Eye (tissue), 1 donor: ENCODE data around the gene CNOT3.
"Not testable (repeated sequence)": the region's sequence is repeated elsewhere in the genome, so short reads cannot be mapped to it uniquely, and the experiment has no call there.

Experiments
- DNase-seq: peaks from one replicate; pipeline ENCODE4 v3.0.0-alpha.2; 2015

The CNOT3 gene

DNA sequence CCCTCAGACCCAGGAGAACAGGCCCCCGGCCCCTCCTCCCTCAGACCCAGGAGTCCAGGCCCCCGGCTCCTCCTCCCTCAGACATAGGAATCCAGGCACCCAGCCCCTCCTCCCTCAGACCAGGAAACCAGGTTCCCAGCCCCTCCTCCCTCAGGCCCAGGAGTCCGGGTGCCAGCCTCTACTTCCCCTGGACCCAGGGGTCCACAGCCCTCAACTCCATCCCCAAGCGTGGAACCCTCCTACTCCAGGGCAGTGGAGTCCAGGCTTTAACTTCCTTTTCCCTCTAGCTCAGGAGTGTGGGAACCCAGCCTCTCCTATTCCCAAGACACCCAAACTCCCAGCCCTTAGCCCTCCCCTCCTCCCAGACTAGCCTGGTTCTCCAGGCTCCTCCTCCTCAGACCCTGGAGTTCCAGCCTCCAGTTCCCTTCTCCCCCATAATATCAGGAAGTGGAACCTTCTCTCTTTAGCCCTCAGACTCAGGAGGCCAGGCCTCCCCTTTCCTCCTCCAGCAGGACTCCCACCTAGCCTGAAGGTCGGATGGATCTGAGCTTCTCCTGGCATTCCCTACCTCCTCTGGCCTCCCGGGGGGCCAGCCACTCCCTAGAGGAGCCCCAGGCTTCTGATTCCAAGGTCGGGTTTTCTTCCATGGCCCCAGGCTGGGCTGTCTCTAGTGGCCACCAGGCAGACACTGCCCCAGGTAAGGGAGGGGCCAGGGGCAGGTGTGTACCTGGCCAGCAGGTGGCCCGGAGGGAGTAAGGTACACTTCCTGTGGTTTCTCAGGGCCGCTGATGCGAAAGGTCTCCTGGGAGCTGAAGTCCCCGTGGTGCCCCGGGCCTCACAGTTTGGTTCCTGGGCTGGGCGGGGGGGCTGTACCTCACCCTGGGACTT lies 35.2 kb downstream of the CNOT3 start, which contains the start of gene TMC4:
TMC4 (minus strand) TSS at position 690 of the 888 bp plus-strand sequence; CDS start at position 647, 43 bp downstream.
- DNase-seq = peak; percentile 9

GRCh38 chr19:54173359-54173699 lies 35.8 kb downstream of the CNOT3 start:
- no peak for DNase-seq

- no peak for DNase-seq
Measured at GRCh38 chr19:54173951-54174834, 36.6 kb downstream of the CNOT3 start.

GRCh38 chr19:54178581-54179261 lies 41.2 kb downstream of the CNOT3 start:
- DNase-seq = peak; percentile 69

GRCh38 chr19:54179262-54179852 lies 41.8 kb downstream of the CNOT3 start:
- DNase-seq = no peak

- peak; percentile 94 for DNase-seq
Measured at GRCh38 chr19:54179921-54180461, 42.4 kb downstream of the CNOT3 start.

DNA sequence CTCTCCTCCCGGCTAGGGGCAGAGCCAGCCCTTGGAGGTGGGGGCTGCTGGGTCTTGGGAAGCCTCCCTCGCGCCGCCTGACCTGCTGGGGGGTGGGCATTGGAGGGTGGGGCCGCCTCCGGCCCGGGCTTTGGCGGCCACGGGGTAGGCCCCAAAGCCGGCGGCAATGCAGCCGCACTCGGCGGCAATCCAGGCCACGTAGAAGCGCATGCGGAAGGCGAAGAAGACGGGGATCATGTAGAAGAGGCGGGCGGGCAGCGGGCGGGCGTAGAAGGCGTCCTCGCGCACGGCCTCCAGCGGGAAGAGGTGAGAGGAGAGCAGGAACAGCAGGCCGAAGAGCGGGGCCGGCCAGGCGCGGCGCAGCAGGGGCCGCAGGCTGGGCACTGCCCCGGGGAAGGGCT lies 43.1 kb downstream of the CNOT3 start:
- no peak for DNase-seq

- not testable (repeated sequence) for DNase-seq
Measured at GRCh38 chr19:54181894-54182293, 44.3 kb downstream of the CNOT3 start.

DNA sequence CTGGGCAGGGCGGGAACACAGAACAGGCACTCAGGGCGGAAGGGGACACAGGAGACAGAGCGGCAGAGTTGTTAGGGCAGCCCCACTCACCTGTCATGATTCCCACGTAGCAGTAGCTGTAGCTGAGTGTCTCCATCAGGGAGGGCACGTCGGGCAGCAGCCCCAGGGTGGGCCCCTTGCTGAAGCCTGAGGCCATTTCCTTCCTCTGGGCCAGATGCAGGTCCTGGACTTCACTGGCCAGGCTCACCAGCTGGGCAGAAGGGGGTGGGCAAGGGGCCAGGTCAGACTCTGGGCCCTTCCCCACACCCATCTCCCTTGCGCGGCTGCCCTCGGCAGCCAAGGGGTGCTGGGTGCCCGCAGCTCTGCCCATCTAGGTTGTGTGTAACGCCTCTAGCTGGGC lies 45.9 kb downstream of the CNOT3 start:
- no peak for DNase-seq

DNA sequence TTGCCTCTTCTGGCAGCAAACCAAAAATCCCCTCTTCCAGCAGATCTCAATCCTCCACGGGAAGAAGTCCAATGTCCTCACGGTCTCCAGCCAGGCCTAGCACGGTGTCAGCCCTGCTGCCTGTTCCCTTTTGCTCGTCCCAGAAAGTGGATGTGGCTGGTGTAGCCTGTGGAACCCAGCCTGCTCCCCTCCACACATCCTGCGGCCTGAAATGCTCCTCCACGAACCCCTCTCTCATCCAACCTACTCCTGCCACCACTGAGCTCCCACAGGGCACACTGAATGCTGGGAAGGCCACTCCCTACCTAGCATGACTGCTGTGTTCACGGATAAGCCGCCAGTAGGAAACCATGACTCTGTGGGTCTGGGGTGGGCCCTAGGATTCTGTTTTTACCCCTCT lies 48.8 kb downstream of the CNOT3 start:
- DNase-seq = no peak

- no peak for DNase-seq
Measured at GRCh38 chr19:54186934-54187381, 49.4 kb downstream of the CNOT3 start.

DNA sequence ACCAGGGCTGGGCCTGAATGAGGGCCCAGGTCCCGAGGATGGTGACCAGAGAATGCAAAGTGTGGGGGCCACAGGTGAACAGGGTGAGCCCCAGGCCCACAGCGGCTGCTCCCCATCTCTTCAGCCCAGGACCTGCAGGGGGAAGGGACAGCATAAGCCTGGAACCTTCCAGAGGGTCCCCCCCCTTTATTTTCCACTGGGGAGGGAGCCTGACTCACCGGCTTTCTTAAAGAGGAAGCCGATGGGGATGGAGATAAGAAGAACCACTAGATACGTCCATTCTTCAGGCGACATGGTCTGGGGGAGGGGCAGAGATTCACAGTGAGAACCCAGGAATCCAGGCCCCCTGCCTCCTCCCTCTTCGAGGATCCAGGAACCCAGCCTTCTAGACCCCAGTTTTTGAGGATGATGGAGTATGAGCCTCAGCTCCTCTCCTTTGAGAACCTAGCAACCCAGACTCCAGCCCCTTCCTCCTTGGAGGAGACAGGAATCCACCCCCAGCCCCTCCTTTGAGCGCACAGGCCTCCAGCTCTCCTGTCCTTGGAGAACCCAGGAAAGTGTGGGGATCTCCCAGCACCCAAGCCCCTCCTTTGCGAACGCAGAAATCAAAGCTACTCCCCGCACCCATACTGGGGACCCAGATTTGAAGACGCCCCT lies 50.8 kb downstream of the CNOT3 start:
- DNase-seq = peak; percentile 31

DNA sequence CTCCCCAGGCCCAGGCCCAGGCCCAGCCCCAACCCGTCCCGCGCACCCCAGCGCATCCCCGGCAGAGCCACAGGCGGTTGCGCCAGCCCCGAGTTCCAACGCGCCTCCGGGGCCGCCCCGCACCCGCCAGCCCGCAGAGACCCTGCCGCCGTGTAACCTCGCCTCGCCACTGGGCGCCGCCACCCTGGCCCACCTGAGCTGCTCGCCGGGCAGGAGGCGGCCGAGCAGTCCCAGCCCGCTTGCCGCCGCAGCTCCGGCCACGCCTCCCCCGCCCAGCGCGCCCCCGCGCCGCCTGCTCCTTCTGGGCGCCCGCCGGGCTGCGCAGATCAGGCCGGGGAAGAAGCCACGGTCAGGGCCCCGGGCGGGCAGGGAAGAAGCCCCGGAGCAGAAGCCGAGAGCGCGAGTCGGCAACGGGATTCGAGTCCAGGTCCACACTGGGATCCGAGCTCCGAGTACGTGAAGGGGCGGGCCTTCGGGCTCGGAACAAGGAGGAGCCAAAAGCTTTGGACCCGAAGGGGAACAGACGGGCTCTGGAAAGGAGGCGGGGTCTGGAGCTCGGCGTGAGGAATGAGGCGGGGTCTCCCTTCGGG lies 51.7 kb downstream of the CNOT3 start, which contains the start of gene MBOAT7:
MBOAT7 (minus strand) TSS at position 436 of the 590 bp plus-strand sequence. CDS start 1,072 bp downstream, outside the sequence.
- DNase-seq = no peak

DNA sequence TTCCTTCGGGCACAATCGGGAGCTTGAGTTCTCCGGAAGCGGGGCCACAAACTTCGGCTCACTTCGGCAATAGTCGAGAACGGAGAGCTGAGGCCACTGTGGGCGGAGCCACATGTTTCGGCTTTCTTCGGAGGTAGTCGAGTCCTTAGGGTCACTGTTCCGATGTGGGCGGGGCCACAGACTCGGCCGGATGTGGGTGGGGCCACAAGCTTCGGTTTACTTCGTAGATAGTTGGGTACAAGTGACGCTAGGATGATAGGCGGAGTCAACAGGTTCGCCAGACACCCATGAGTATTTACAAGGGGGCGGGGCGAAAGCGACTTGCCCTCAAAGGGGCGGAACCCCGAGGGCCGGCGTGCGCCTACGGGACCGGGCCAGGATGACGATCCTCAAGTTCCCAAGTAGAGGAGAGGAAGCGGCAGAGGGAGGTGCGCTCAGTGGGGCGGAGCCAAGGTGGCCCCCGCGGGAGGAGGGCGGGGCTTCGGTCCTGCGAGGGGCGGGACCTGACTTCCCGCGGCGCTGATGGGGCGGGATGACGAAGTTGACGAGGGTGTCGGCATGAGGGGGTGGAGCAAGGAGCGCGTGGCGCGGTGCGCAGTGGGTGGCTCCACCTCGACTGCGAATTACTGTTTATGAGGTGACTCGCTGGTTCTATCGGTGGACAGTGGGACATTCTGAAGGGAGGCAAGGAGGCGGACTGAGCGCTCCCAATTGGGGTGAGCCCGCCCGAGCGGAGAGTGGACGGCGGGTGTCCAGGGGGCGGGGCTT lies 52.4 kb downstream of the CNOT3 start:
- peak; percentile 100 for DNase-seq

DNA sequence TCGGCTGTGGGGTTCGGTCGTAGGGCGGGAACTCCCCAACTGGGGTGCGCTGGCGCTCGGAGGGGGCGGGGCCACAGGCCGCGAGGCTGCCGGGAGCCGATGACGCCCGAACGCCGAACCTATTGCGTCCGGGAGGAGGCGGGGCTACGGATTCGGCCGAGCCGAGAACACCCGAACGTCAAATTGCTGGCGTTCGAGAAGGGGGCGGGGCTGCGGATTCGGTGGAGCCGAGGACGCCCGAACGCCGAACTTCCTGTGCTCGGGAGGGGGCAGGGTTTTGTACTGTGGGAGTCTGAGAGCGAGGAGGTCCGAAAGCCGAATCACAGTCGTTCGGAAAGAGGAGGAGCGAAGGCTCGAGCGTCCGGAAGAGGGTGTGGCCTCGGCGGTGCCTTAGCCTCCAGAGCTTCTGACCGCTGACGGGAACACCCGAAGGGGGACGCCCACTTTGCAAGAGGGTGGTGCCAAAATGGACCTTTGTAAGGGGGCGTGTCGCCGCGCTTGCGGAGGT lies 53.0 kb downstream of the CNOT3 start:
- DNase-seq = peak; percentile 100

GRCh38 chr19:54191011-54191810 lies 53.6 kb downstream of the CNOT3 start, which contains the start of gene TSEN34:
TSS of gene TSEN34 (plus strand) at chr19:54191308. CDS start at chr19:54191365, 57 bp downstream.
- no peak for DNase-seq

DNA sequence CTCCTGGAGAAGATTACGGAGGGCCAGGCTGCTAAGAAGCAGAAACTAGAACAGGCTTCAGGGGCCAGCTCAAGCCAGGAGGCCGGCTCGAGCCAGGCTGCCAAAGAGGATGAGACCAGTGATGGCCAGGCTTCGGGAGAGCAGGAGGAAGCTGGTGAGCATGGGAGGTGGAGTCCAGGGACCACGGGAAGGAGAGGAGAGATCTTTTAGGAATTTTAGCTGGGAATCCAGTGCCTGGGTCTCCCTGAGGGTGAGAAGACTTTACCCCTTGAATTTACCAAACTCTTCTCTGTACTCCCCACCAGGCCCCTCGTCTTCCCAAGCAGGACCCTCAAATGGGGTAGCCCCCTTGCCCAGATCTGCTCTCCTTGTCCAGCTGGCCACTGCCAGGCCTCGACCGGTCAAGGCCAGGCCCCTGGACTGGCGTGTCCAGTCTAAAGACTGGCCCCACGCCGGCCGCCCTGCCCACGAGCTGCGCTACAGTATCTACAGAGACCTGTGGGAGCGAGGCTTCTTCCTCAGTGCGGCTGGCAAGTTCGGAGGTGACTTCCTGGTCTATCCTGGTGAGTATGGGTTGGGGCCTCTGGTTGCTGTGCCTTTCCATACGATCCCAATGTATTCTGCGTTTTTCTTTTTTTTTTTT lies 54.4 kb downstream of the CNOT3 start:
- no peak for DNase-seq

GRCh38 chr19:54193011-54193410 lies 55.4 kb downstream of the CNOT3 start:
- DNase-seq = no peak

DNA sequence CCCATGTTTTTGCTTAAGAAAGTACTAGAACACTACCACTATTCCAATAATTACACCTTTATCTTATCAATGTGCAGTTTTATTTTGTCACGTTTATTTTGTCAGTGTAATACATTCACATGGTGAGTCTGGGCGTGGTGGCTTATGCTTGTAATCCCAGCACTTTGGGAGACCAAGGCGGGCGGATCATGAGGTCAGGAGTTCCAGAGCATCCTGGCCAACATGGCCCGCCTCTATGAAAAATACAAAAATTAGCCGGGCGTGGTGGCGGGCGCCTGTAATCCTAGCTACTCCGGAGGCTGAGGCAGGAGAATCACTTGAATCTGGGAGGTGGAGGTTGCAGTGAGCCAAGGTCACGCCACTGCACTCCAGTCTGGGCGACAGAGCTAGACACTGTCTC lies 56.9 kb downstream of the CNOT3 start:
- DNase-seq = not testable (repeated sequence)
